NCI-H2196 (cell line): ENCODE data around the gene ANP32E.

Source experiments
- DNase-seq: peaks from one replicate; lab custom pipeline; 2025; ENCODE audit not compliant: unreplicated experiment; lab: John Stamatoyannopoulos, UW

Gene ANP32E

GRCh38 chr1:150235852-150236613 is at the start of gene ANP32E:
Gene ANP32E (minus strand): TSS chr1:150236112. CDS start chr1:150235786, 326 bp downstream.
- DNase-seq = peak; percentile 96

- no peak for DNase-seq
These were observed 47.3 kb upstream of the ANP32E start for GRCh38 chr1:150283260-150283659.

- peak; percentile 87 for DNase-seq
These were observed 46.6 kb upstream of the ANP32E start for GRCh38 chr1:150282558-150282958.

GRCh38 chr1:150281758-150282557 is 46.0 kb upstream of the ANP32E start, which contains the start of gene CIART:
Gene CIART (plus strand): TSS chr1:150282554. CDS start chr1:150283268, 714 bp downstream.
- DNase-seq = peak; percentile 99

- DNase-seq = peak; percentile 61
These were observed 45.4 kb upstream of the ANP32E start for GRCh38 chr1:150281221-150281757.

- DNase-seq = no peak
These were observed 44.3 kb upstream of the ANP32E start for GRCh38 chr1:150280138-150280707.

- no peak for DNase-seq
These were observed 37.4 kb upstream of the ANP32E start for GRCh38 chr1:150273311-150273710.

- DNase-seq = no peak
These were observed 35.5 kb upstream of the ANP32E start for GRCh38 chr1:150271291-150271959.

GRCh38 chr1:150269451-150269850 is 33.5 kb upstream of the ANP32E start:
- DNase-seq = no peak

GRCh38 chr1:150268705-150269403 is 32.9 kb upstream of the ANP32E start, which contains the start of gene APH1A:
Gene APH1A (minus strand): TSS chr1:150269016. CDS start chr1:150268810, 206 bp downstream.
- peak; percentile 97 for DNase-seq

- DNase-seq = no peak
These were observed 32.4 kb upstream of the ANP32E start for GRCh38 chr1:150268340-150268704.

- DNase-seq = no peak
These were observed 32.0 kb upstream of the ANP32E start for GRCh38 chr1:150267896-150268295.

GRCh38 chr1:150263549-150263948 is 27.6 kb upstream of the ANP32E start:
- no peak for DNase-seq

GRCh38 chr1:150262388-150263320 is 26.7 kb upstream of the ANP32E start:
- DNase-seq = no peak

- no peak for DNase-seq
These were observed 25.5 kb upstream of the ANP32E start for GRCh38 chr1:150261367-150261766.

GRCh38 chr1:150259758-150260669 is 24.1 kb upstream of the ANP32E start:
- peak; percentile 86 for DNase-seq

GRCh38 chr1:150259217-150259616 is 23.3 kb upstream of the ANP32E start:
- no peak for DNase-seq
